Glomerular visceral epithelial cell (primary cell): Measurements from ENCODE around the gene KRTAP10-6.
"Not testable (repeated sequence)": the region's sequence is repeated elsewhere in the genome, so short reads cannot be mapped to it uniquely, and the experiment has no call there.

Experiments used
- DNase-seq: peaks from one replicate; pipeline ENCODE4 v3.0.0-alpha.2; 2016; ENCODE audit errors: extremely low spot score

Gene KRTAP10-6

DNA sequence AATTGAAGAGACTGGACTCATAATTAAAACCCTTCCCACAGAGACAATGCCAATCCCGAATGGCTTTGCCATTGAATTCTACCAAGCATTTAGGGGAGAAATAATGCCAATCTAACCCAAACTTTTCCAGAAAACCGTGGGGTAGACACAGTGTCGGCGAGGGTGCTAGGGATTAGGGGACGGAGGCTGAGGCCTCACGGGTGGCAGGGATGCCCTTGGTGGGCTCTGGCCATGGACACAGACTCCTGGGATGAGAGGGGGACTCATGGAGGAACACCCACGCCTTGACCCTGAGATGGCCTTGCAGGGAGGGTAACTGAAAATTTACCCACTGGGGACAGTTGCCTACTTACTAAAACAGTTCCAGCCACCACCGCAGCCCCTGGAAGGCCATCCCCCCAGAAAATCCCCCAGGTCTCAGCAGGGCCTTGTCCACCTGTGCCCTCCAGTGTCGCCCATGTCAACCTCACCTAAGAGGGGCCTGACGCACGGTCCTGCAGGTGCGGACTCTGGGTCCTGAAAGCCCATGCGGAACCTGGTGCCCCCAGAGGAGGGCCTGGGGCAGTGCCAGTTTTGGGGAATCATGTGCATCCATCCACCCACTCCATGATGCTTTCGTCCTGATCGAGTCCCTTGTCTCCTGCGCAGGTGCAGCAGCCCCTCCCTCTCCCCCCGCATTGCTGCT is 13.8 kb downstream of the KRTAP10-6 start:
- no peak for DNase-seq

DNA sequence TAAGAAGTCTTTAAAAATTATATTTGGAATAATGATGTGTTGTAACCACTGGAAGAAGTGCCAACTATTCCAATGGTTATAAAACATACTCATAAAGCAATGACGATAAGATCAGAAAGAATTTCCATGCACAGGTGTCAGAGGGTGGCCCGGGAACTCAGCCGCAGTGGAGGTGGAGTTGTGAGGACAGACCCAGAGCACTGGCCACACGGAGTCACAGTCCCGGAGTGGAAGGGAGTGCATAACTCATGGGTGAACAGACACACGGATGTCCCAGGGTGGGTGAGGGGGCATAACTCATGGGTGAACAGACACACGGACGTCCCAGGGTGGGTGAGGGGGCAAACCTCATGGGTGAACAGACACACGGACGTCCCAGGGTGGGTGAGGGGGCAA is 16.3 kb downstream of the KRTAP10-6 start:
- DNase-seq: no peak

DNA sequence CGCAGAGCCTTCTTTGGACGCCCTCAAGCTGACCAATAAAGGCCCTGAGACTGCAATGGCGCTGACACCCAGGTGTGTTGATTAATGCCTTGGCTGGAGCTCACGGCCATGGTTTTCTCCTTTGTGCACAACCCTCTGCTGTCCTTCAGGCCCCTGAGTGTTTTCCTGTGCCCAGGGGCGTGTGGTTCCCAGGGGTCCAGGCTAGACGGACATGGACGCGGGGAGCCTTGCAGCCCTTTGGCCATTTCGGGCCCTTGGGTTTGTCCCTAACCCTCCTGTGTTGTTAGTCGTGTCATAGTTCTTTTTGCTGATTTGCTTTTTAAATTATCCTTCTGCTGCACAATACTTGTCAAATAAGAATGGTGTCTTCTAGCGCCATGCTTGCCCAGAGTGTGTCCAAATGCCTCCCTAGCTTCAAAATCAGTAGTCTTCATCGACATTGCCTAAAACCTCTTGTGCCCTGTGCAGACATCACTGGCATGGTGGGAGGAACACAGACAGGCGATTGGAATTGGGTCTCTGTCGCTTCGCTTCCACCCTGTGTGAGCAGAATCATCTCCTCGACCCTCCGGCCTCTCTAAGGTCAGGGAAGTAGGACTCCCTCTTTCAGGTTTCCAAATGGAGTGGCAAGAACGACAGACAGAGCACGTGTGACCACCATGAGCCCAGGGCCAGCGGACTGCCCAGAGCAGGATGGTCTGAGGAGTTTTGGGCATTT is 16.8 kb downstream of the KRTAP10-6 start:
- DNase-seq: no peak

DNA sequence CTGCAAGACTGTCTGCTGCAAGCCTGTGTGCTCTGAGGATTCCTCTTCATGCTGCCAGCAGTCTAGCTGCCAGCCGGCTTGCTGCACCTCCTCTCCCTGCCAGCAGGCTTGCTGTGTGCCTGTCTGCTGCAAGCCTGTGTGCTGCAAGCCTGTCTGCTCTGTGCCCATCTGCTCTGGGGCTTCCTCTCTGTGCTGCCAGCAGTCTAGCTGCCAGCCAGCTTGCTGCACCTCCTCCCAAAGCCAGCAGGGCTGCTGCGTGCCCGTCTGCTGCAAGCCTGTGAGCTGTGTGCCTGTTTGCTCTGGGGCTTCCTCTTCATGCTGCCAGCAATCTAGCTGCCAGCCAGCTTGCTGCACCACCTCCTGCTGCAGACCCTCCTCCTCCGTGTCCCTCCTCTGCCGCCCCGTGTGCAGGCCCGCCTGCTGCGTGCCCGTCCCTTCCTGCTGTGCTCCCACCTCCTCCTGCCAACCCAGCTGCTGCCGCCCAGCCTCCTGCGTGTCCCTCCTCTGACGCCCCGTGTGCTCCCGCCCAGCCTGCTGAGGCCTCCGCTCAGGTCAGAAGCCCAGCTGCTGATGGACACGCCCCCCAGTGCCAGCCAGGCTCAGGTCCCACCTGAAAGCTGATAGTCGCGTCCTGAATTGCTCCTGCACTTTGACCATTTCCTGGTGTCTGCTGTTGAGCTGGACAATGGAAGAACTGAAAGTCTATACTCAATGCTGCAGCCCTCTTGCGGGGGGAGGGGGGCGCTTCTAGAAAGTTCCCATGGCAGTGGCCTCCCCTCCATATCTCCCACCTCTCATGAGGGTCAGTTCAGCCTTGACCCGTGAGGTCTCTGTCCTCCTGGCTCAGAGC is 17.6 kb downstream of the KRTAP10-6 start:
- DNase-seq: no peak

DNA sequence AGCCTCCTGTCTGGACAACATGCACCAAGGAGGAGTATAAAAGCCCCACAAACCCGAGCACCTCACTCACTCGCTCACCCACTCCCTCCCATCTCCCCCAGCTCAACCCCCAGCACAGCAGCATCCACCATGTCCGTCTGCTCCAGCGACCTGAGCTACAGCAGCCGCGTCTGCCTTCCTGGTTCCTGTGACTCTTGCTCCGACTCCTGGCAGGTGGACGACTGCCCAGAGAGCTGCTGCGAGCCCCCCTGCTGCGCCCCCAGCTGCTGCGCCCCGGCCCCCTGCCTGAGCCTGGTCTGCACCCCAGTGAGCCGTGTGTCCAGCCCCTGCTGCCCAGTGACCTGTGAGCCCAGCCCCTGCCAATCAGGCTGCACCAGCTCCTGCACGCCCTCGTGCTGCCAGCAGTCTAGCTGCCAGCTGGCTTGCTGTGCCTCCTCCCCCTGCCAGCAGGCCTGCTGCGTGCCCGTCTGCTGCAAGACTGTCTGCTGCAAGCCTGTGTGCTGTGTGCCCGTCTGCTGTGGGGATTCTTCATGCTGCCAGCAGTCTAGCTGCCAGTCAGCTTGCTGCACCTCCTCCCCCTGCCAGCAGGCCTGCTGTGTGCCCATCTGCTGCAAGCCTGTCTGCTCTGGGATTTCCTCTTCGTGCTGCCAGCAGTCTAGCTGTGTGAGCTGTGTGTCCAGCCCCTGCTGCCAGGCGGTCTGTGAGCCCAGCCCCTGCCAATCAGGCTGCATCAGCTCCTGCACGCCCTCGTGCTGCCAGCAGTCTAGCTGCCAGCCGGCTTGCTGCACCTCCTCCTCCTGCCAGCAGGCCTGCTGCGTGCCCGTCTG is 18.5 kb downstream of the KRTAP10-6 start, which contains the start of gene KRTAP10-4:
KRTAP10-4 (plus strand) TSS at position 100 of the 827 bp plus-strand sequence; CDS start at position 130, 30 bp downstream.
- DNase-seq: not testable (repeated sequence)

DNA sequence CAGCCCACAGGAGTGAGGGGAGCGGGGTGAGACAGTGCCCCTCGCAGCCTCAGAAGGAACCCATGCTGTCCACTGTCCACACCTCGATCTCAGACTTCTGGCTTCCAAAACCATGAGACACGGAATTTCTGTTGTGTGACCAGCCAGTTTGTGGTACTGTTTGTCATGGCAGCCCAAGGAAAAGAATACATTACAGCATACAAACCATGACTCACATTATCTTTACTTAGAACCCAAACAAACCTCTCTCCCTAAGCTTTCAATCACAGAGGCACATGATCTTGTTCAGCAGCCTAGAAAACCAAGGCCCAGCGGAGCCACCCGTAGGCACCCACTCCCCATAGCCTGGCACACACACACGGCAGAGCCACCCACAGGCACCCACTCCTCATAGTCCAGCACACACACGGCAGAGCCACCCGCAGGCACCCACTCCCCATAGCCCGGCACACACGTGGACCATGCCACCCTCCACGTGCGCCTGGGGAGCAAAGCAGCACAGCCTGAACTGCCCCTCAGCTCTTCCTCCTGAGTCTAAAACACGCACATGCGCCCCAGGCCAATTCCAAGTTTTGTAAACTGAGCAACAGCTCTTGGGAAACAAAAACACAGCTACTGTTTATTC is 19.2 kb downstream of the KRTAP10-6 start:
- no peak for DNase-seq

DNA sequence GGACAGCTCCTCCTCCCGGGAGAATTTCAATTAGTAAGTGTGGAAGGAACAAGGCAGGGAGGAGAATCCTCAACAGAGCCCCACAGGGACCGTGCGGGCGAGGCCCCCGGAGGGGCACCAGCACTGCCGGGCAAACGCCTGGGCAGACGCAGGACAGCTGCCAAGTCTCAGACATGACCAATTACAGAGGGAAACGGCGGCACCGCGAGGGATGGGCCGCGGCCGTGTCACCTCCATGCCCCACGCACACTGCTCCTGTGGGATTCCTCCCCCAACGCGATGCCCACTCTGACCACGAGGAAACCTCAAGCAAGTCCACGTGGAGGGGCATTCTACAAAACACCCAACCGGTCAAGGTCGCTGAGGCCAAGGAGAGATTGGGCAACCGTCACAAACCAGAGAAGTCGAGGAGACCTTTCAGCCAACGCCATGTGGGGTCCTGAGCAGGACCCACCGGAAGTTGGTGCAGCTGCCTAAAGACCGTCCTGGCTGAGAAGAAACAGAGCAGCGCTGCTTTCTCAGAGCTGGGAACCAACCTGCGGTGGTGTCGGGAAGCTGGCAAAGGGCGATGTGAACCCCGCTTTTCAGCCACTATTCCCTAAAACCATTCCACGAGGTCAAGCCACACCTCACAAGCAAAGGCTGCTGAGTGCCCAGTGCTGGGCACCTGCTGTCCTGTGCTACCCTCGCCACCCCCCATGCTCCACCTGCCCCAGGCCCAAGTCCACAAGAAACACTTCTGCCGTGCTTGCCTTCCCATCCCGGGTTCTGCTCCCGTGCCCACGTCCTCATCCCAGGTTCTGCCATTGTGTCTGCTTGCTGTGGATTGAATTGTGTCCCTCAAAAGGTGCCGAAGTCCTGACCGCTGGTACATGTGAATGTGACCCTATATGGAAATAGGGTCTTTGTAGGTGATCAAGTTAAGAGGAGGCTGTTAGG is 20.2 kb downstream of the KRTAP10-6 start:
- DNase-seq: no peak

DNA sequence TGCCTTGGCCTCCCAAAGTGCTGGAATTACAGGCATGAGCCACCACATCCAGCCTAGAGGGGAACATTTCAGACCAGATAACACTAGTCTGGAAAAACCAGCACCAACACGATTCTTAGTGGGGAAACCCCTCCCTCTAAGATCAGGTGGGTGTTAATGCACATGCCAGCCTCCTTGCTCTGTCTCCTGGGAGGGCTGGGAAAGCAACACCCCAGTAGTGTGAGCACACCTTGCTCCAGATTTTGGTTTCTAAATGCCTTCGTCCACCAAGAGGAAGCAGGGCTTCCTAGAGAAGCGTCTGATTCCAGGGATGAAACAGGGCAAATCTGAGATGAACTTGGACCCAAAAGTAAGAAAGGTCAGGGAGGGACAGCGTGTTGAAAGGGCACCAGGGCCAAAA is 21.0 kb downstream of the KRTAP10-6 start:
- no peak for DNase-seq

DNA sequence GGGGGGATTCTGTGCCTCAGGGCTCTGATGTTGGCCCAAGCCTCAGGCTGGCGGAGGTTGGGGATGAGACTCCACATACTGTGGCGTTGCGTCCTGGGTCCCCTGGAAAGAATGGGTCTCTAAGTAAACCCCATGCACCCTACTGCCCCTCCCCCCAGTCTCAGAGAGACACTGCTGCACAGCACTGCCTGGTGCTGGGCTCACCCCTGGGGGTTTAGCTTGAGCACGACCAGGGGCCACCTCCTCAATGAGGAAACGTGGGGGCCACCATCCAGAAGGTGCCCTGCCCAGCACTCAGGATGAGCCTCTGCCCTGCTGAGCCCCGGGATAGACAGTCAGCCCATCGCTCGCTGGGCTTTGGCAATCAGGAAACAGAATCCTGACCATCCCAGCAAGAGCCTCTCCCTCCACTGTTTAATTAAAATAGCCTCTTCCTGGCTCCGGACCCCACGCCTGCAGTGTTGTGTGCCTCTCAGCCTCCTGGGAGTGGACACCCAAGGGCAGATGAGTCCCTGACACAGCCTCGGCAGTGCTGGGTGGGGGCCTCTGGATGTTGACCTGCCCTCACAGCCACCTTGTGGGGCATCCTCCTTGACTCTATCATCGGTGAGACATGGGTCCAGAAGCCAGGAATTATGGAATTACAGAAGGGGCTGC is 22.3 kb downstream of the KRTAP10-6 start:
- no peak for DNase-seq

DNA sequence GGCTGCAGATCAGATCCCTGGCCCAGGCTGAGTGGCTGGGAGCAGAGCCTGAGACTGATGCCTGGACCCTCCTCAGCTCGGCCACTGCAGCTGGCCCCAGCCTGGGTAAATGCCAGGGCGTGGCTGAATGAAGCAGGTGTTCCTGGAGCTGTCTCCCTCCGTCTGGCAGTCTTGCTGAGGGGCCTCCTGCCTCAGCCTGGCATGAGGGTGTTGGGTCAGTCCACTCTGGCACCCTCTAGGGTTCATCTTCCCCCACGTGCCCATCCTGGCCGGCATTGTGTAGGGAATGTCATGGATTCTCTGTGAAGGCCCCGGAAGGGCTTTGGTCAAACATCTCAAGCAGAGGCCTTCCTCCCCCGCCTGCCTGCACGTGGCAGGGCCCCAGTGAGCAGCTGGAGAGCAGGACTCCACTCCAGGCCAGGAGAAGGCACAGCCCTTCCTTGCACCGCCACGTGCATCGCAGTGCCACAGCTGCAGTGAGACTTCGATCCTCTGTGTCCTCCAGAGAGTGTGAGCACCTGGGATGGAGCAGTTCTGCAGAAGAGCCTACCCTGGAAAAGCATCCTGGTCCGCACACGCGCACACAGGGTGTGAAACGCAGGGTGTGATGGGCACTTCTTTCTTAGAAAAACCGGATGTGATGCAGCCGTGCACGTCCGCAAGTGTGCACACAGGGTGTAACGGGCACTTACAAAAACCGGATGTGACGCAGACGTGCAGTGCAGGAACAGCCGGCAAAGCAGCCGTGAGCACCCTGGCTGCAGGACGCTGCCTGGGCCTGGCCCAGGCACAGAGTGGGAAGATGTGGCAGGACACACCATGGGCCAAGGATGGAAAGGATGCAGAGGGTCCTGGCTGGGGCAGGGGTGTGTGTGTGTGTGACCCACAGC is 23.4 kb downstream of the KRTAP10-6 start:
- no peak for DNase-seq

DNA sequence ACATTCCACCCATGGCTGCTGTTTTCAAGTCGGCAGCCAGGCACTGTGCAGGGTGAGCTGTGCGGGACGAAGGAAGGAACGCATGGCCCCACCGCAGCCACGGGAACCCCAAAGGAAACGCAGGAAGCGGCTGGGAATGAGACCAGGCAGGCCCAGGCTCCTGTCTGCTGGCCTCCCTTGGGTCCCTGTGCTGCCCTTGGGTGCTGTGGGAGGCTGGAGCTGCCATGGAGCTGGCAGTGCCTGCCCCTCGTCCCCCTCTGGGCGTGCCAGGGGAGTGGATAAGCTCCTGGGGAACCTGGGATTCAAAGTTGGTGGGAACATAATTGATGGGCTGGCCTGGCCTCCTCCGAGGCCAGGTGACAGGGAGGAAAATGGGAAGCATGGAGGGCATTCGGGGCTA is 24.0 kb downstream of the KRTAP10-6 start:
- DNase-seq: no peak

DNA sequence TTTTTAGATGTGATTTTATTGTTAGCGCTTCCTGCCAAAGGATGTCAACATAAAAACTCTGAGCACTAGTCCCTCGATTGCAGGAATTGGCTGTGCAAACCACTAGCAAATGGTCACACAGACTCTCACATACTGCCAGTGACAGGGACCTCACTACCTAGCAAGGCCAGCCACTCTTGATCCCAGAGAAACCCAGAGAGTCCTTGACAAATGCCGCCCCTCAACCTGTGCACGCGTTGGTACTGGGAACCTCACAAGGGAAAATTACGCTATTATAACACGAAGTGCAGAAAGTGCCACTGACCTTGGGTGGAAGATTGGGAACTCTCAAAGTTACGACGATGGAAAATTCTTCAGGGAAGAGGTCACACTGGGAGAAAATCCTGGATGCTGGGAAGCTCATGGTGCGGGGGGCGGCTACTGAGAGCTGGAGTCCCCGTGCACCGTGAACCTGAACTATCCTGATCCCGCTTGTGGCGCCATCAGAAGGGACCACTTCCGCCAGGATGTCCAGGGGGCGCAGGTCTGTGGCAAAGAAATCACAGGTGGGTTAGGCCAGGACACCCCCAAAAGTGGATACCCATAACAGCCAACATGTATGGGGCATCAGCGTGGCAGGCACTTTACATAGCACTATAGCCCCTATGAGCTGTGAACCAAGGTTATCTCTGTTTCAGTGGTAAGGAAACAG is 24.7 kb downstream of the KRTAP10-6 start:
- DNase-seq: no peak

DNA sequence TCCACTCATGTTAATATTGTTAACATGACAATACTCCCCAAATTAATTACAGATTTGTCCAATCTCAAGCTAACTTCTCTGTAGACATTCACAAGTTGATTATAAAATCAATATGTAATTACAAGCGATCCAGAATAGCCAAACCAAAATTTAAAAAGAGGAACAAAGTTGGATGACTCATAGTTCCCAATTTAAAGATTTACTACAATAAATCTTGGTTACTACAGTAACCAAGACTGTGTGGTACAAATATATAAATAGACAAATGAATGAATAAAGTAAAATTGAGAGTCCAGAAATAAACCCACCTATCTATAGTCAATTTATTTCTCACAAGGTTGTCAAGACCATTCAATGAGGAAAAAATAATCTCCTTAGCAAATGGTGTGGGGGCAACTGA is 25.9 kb downstream of the KRTAP10-6 start:
- DNase-seq: no peak

DNA sequence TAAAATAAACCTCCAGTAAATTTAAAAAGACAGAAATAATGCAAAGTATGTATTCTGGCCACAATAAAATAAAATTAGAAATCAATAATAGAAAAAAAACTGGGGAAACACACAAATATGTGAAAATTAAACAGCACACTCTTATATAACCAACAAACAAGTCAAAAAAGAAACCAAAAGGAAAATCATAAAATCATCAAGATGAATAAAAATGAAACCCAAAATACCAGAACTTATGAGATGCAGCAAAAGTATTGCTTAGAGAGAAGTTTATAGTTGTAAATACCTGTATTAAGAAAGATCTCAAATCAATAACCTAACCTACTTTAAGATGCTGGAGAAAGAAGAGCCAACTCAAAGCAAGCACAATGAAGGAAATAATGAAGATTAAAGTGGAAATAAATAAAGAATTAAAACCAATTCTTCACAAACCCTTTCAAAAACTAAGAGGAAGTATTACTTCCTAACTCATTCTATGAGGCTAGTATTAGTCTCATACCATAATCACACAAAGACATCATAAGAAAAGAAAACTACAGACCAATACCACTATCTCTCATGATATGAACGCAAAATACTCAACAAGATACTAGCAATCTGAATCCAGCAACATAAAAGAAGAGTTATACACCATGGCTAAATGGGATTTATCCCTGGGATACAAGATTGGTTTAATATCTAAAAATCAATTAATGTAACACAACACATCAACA is 27.3 kb downstream of the KRTAP10-6 start:
- DNase-seq: no peak

DNA sequence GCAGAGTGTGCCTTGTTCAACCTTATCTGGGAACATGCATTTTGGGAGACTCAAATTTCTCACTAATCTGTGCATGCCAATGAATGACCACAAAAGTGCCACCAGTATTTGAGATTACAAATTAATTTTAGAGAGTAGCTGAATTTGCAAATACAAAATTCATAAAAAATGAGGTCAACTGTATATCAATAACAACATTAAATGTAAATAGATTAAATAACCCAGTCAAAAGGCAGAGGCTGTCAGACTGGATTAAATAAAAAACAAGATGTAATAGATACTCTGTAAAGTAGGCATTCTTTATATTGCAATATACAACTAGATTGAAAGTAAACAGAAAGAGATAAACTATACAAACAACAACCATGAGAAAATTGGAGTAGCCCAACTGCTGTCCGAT is 28.2 kb downstream of the KRTAP10-6 start:
- no peak for DNase-seq

DNA sequence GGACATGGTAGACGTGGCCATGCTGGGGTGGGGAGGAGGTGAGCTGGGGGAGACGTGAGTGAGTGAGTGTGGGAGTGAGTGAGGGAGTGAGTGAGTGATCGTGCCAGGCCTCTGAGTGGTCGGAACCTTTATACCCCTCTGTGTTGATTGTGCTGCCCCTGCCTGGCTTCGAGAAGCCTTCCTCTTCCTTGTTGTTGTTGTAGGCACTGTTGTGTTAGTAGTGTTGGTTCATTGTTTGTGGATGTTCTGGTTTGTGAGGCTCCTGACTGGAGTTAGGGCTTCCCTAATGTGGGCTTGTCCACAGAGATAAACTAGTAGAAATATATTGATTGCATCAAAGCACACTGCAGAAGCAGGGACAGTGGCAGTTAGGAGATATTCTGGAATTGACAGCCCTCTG is 33.6 kb downstream of the KRTAP10-6 start, which contains the start of gene KRTAP10-3:
KRTAP10-3 (minus strand) TSS at position 101 of the 400 bp plus-strand sequence; CDS start at position 21, 80 bp downstream.
- DNase-seq: no peak

DNA sequence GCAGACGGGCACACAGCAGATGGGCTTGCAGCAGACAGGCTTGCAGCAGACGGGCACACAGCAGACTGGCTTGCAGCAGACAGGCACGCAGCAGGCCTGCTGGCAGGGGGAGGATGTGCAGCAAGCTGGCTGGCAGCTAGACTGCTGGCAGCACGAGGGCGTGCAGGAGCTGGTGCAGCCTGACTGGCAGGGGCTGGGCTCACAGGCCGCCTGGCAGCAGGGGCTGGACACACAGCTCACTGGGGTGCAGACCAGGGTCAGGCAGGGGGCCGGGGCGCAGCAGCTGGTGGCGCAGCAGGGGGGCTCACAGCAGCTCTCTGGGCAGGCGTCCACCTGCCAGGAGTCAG is 34.0 kb downstream of the KRTAP10-6 start:
- DNase-seq: not testable (repeated sequence)
